ENCODE data around the gene HBS1L.

Gene HBS1L

DNA sequence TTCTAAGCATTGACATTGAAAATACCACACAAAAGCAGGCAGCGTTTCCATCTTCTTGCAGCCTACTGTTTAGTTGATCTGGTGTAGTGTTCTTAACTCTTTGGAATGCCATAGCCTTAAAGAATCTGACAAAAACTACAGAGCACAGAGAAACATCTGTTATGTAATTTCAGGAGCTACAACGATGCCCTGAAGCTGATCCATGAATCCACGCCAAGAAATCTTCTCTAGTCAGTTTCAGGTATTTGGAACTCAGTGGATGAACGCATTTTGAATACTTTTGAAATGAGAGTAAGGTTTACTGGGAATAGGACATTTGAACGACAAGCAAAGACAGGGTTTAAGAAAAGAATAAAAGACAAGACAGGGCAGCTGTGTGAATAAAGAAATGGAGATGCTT, 122.5 kb downstream of the HBS1L start:
- Histone ChIP-seq H3K9me3 (ENCODE audit: insufficient read depth, low read length, severe bottlenecking) (no peaks in the 10 kb centered on the region), H3K36me3 (ENCODE audit: insufficient read depth, low read length) (no peaks in the 10 kb centered on the region), H3K27me3 (ENCODE audit: insufficient read depth, low read length, poor library complexity) (no peaks in the 10 kb centered on the region), H3K79me2 (ENCODE audit: insufficient read depth, low read length) (no peaks in the 10 kb centered on the region), H3K27ac (ENCODE audit: low read length) (no peak overlapping the region), H3K4me3 (ENCODE audit: low read depth in 1 of 2, low read length in 2 of 2) (no peak overlapping the region), H3K9ac (ENCODE audit: low read depth, low read length) (no peak overlapping the region), H3K4me2 (ENCODE audit: insufficient read depth, low read length) (no peak overlapping the region), H4K20me1 (ENCODE audit: insufficient read depth, low read length) (no peaks in the 10 kb centered on the region), H3K4me1 (ENCODE audit: insufficient read depth, low read length) (no peaks in the 10 kb centered on the region), H2AFZ (ENCODE audit: low read depth, low read length) (no peak overlapping the region)
- ATAC-seq (ENCODE audit: insufficient read depth, low read depth) (no peak), DNase-seq (no peak)
- TF ChIP-seq, protein P1, sequence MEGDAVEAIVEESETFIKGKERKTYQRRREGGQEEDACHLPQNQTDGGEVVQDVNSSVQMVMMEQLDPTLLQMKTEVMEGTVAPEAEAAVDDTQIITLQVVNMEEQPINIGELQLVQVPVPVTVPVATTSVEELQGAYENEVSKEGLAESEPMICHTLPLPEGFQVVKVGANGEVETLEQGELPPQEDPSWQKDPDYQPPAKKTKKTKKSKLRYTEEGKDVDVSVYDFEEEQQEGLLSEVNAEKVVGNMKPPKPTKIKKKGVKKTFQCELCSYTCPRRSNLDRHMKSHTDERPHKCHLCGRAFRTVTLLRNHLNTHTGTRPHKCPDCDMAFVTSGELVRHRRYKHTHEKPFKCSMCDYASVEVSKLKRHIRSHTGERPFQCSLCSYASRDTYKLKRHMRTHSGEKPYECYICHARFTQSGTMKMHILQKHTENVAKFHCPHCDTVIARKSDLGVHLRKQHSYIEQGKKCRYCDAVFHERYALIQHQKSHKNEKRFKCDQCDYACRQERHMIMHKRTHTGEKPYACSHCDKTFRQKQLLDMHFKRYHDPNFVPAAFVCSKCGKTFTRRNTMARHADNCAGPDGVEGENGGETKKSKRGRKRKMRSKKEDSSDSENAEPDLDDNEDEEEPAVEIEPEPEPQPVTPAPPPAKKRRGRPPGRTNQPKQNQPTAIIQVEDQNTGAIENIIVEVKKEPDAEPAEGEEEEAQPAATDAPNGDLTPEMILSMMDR (IDR thresholded peaks at IDR 0.05; ENCODE audit: borderline replicate concordance, extremely low read depth, low read length, poor library complexity, severe bottlenecking): no peak
- TF ChIP-seq EZH2 (IDR thresholded peaks at IDR 0.05; ENCODE audit: borderline replicate concordance, low read depth, low read length, severe bottlenecking): no peak

DNA sequence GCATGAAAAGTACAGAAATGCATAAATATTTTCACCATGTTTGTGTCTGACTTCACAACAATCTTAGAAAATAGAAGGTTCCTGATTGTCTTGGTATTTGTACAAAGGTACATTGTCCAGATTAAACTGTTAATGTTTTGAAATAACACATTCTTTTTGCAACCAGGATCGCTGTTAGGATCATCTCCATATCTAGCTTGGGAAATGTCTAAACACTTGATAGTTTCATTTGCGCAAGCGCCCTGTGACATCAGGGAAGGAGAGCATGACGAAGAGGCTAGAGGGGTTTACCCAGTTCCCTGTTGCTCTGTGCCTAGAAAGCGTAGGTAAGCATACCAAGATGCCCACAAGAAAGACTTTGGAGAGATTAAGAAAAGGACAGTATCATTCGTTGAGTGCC, 124.2 kb downstream of the HBS1L start:
- no peaks in the 10 kb centered on the region for H3K36me3 ChIP-seq (ENCODE audit: insufficient read depth, low read length)
- H4K20me1 ChIP-seq (ENCODE audit: insufficient read depth, low read length): no peaks in the 10 kb centered on the region
- no peaks in the 10 kb centered on the region for H3K27me3 ChIP-seq (ENCODE audit: insufficient read depth, low read length, poor library complexity)
- ATAC-seq (ENCODE audit: insufficient read depth, low read depth) (no peak), DNase-seq (no peak)
- TF ChIP-seq, protein P1 (IDR thresholded peaks at IDR 0.05; ENCODE audit: borderline replicate concordance, extremely low read depth, low read length, poor library complexity, severe bottlenecking): no peak
- TF ChIP-seq EZH2 (IDR thresholded peaks at IDR 0.05; ENCODE audit: borderline replicate concordance, low read depth, low read length, severe bottlenecking): no peak
- H3K27ac ChIP-seq (ENCODE audit: low read length): no peak overlapping the region
- no peak overlapping the region for H3K4me2 ChIP-seq (ENCODE audit: insufficient read depth, low read length)
- H3K4me3 ChIP-seq (ENCODE audit: low read depth in 1 of 2, low read length in 2 of 2): no peak overlapping the region
- H2AFZ ChIP-seq (ENCODE audit: low read depth, low read length): no peak overlapping the region
- H3K9me3 ChIP-seq (ENCODE audit: insufficient read depth, low read length, severe bottlenecking): no peaks in the 10 kb centered on the region
- H3K4me1 ChIP-seq (ENCODE audit: insufficient read depth, low read length): no peaks in the 10 kb centered on the region
- no peak overlapping the region for H3K9ac ChIP-seq (ENCODE audit: low read depth, low read length)
- no peaks in the 10 kb centered on the region for H3K79me2 ChIP-seq (ENCODE audit: insufficient read depth, low read length)

DNA sequence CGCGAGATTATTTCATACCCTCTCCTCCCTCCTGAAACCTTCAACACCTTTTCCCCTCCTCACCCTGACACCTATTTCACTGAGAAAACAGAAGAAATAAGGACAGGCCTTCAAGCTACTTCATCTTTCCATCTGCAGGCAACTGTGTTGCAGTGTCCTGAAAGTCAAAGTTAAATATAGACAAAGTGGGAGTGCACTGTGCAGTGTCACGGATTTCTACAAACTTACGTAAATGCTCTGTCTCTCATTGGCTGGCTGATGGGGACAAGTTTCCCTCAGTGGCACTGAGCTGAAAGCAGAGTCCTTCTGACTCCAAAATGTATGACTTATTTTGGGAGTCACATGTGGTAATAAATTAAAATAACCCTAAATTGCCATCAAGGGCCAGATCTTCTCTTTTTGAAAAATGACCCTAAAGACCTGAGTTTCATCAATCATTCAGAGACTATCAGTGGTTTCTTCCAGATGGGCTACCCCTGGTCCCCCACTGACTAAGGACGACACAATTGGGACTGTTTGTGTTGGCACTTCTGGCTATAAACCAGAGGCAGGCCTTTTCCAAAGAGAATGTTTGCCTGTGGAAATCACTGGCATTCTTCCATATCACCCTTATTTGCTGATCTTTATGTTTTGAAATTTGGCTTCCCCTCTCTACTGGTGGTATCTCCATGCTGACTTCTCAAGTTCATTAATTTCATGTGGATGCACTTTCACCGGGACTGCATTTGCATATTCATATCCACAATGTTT, 126.3 kb downstream of the HBS1L start:
- H3K9me3 ChIP-seq (ENCODE audit: insufficient read depth, low read length, severe bottlenecking): no peaks in the 10 kb centered on the region
- no peak for TF ChIP-seq EZH2 (IDR thresholded peaks at IDR 0.05; ENCODE audit: borderline replicate concordance, low read depth, low read length, severe bottlenecking)
- TF ChIP-seq, protein P1 (IDR thresholded peaks at IDR 0.05; ENCODE audit: borderline replicate concordance, extremely low read depth, low read length, poor library complexity, severe bottlenecking): no peak

More for the DNA sequence above, 126.3 kb downstream of the HBS1L start:
- DNase-seq (no peak), ATAC-seq (ENCODE audit: insufficient read depth, low read depth) (no peak)
- Histone ChIP-seq H4K20me1 (ENCODE audit: insufficient read depth, low read length) (no peaks in the 10 kb centered on the region), H3K27ac (ENCODE audit: low read length) (no peak overlapping the region), H3K27me3 (ENCODE audit: insufficient read depth, low read length, poor library complexity) (no peaks in the 10 kb centered on the region), H3K79me2 (ENCODE audit: insufficient read depth, low read length) (no peaks in the 10 kb centered on the region), H3K4me2 (ENCODE audit: insufficient read depth, low read length) (no peak overlapping the region), H3K4me1 (ENCODE audit: insufficient read depth, low read length) (no peaks in the 10 kb centered on the region), H3K9ac (ENCODE audit: low read depth, low read length) (no peak overlapping the region), H2AFZ (ENCODE audit: low read depth, low read length) (no peak overlapping the region), H3K36me3 (ENCODE audit: insufficient read depth, low read length) (no peaks in the 10 kb centered on the region), H3K4me3 (ENCODE audit: low read depth in 1 of 2, low read length in 2 of 2) (no peak overlapping the region)

Data from DND-41 (cell line).